C4-2B (cell line): ENCODE results near the gene NRIP1.

Experiments
- ZFX ChIP-seq: fragments of 450-650 bp; IDR thresholded peaks from 2 replicates; pipeline ENCODE4 v1.6.1; 2017
- TF ChIP-seq, protein P1 (sequence below): fragments of 450-650 bp; conservative IDR thresholded peaks from 2 replicates; pipeline ENCODE4 v1.5.1; 2017; ENCODE audit warnings: mild to moderate bottlenecking

- TF ChIP-seq, protein P1, sequence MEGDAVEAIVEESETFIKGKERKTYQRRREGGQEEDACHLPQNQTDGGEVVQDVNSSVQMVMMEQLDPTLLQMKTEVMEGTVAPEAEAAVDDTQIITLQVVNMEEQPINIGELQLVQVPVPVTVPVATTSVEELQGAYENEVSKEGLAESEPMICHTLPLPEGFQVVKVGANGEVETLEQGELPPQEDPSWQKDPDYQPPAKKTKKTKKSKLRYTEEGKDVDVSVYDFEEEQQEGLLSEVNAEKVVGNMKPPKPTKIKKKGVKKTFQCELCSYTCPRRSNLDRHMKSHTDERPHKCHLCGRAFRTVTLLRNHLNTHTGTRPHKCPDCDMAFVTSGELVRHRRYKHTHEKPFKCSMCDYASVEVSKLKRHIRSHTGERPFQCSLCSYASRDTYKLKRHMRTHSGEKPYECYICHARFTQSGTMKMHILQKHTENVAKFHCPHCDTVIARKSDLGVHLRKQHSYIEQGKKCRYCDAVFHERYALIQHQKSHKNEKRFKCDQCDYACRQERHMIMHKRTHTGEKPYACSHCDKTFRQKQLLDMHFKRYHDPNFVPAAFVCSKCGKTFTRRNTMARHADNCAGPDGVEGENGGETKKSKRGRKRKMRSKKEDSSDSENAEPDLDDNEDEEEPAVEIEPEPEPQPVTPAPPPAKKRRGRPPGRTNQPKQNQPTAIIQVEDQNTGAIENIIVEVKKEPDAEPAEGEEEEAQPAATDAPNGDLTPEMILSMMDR: no peak
- no peak for TF ChIP-seq ZFX
These were observed 44.0 kb downstream of the NRIP1 start for GRCh38 chr21:15020797-15021196.
